PC-3 (cell line): Measurements from ENCODE around the gene ZNF287.

Experiments
- EZH2 ChIP-seq: fragments of 300-600 bp; sonication (generic); IDR thresholded peaks from one replicate; pipeline ENCODE4 v1.6.1; 2017; ENCODE audit warnings: antibody characterized with exemption, mild to moderate bottlenecking, low read length; ENCODE audit not compliant: unreplicated experiment
- EZH2phosphoT487 ChIP-seq: fragments of 300-600 bp; sonication (generic); IDR thresholded peaks from 2 replicates; pipeline ENCODE4 v1.6.1; 2018; ENCODE audit warnings: mild to moderate bottlenecking, antibody characterized with exemption, low read length, borderline replicate concordance
- TF ChIP-seq, protein P1 (sequence below): fragments of 300-600 bp; sonication (generic); conservative IDR thresholded peaks from 2 replicates; pipeline ENCODE4 v1.5.1; 2017; ENCODE audit warnings: antibody characterized with exemption, low read depth, mild to moderate bottlenecking, low read length

DNA sequence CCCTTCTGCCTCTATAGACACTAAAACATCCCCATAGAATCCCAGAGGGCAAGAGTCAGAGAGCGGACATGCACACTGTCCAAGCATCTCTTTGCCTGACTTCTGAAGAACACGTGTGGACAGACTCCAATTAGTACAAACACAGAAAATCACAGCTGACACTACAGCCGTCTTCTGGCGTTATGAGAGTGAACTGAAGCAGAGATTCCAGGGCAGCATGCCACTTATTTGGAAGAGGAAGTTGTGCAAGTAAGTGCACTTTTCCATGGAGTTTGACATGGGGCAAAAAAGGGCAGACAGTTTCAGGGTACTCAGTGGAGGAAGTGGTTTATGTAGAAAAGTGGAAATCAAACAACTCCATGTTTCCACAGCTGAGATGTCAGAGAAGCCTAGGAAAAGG is 16.8 kb upstream of the ZNF287 start:
- no peak for TF ChIP-seq EZH2
- TF ChIP-seq, protein P1, sequence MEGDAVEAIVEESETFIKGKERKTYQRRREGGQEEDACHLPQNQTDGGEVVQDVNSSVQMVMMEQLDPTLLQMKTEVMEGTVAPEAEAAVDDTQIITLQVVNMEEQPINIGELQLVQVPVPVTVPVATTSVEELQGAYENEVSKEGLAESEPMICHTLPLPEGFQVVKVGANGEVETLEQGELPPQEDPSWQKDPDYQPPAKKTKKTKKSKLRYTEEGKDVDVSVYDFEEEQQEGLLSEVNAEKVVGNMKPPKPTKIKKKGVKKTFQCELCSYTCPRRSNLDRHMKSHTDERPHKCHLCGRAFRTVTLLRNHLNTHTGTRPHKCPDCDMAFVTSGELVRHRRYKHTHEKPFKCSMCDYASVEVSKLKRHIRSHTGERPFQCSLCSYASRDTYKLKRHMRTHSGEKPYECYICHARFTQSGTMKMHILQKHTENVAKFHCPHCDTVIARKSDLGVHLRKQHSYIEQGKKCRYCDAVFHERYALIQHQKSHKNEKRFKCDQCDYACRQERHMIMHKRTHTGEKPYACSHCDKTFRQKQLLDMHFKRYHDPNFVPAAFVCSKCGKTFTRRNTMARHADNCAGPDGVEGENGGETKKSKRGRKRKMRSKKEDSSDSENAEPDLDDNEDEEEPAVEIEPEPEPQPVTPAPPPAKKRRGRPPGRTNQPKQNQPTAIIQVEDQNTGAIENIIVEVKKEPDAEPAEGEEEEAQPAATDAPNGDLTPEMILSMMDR: no peak
- no peak for TF ChIP-seq EZH2phosphoT487
